ENCODE data around the gene PLA1A.

PLA1A gene

GRCh38 chr3:119609301-119609700, 11.6 kb downstream of the PLA1A start:
- no peak for FAIRE-seq

- FAIRE-seq: no peak
Observed at GRCh38 chr3:119611664-119612063, 14.0 kb downstream of the PLA1A start.

GRCh38 chr3:119613201-119613600, 15.5 kb downstream of the PLA1A start:
- FAIRE-seq: no peak

GRCh38 chr3:119613872-119614271, 16.2 kb downstream of the PLA1A start:
- no peak for FAIRE-seq

GRCh38 chr3:119616056-119616455, 18.4 kb downstream of the PLA1A start:
- no peak for FAIRE-seq

- no peak for FAIRE-seq
Observed at GRCh38 chr3:119619094-119619493, 21.4 kb downstream of the PLA1A start.

- FAIRE-seq: no peak
Observed at GRCh38 chr3:119620899-119621298, 23.2 kb downstream of the PLA1A start.

GRCh38 chr3:119624002-119624720, 26.5 kb downstream of the PLA1A start:
- no peak for FAIRE-seq

GRCh38 chr3:119625451-119626153, 27.9 kb downstream of the PLA1A start:
- FAIRE-seq: no peak

- no peak for FAIRE-seq
Observed at GRCh38 chr3:119626196-119626595, 28.5 kb downstream of the PLA1A start.

- FAIRE-seq: no peak
Observed at GRCh38 chr3:119627461-119627860, 29.8 kb downstream of the PLA1A start.

GRCh38 chr3:119628390-119628789, 30.7 kb downstream of the PLA1A start:
- FAIRE-seq: no peak

- FAIRE-seq: no peak
Observed at GRCh38 chr3:119628816-119629445, 31.2 kb downstream of the PLA1A start.

- FAIRE-seq: no peak
Observed at GRCh38 chr3:119630128-119630879, 32.6 kb downstream of the PLA1A start.

- FAIRE-seq: no peak
Observed at GRCh38 chr3:119630880-119631329, 33.2 kb downstream of the PLA1A start.

GRCh38 chr3:119631516-119631915, 33.8 kb downstream of the PLA1A start:
- FAIRE-seq: no peak

- FAIRE-seq: no peak
Observed at GRCh38 chr3:119632216-119632615, 34.5 kb downstream of the PLA1A start.

GRCh38 chr3:119632829-119633228, 35.1 kb downstream of the PLA1A start:
- FAIRE-seq: no peak

GRCh38 chr3:119635719-119636118, 38.0 kb downstream of the PLA1A start:
- FAIRE-seq: no peak

GRCh38 chr3:119636249-119636648, 38.6 kb downstream of the PLA1A start:
- no peak for FAIRE-seq

GRCh38 chr3:119636891-119637611, 39.4 kb downstream of the PLA1A start:
- no peak for FAIRE-seq
